ENCODE measurements around the gene ABCA2. TPM values are rescaled to one million over a fixed set of nuclear protein-coding genes. Genes with fewer than 3 reads are reported as not detected.

ABCA2 gene
- total RNA-seq, 1 donor from 2014 or later: 16.2 TPM

DNA sequence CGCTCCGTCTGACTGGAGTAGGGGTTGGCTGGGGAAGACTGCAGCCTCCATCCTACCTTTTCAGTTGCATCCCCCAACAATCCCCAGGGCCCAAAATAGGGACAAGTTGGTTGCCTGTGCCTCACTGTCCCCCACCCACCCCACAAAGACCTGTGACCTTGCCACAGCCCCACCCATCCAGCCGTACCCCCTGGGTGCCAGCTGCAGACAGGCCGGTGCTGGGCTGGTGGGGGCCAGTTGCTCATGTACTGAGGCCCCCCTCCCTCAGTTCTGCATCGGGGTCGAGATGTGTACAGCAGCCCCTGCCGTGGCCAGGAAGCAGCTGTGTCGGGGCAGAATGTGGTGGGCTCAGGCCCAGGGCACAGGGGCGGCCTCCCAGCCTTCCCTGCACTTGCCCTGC, 44.9 kb downstream of the ABCA2 start:
- no peak for FAIRE-seq
- H3K36me3 Mint-ChIP-seq (ENCODE audit: low read depth, unreplicated experiment): peaks cover 5% of the 10 kb centered on the region

GRCh38 chr9:136982232-136983051, 45.6 kb downstream of the ABCA2 start, which contains the start of gene LCNL1:
LCNL1 (plus strand) TSS chr9:136982993; CDS start chr9:136983587, 594 bp downstream.
- H2AFZ ChIP-seq (ENCODE audit: low read depth, low read length): no peak within 1 kb of the TSS
- H3K4me1 Mint-ChIP-seq (ENCODE audit: low read depth, unreplicated experiment): no peaks in the 10 kb centered on the region

More for the DNA sequence above, 44.9 kb downstream of the ABCA2 start:
- H3K27me3 Mint-ChIP-seq (ENCODE audit: low read depth, unreplicated experiment): peaks cover 30% of the 10 kb centered on the region
- no peaks in the 10 kb centered on the region for H3K4me1 Mint-ChIP-seq (ENCODE audit: low read depth, unreplicated experiment)
- Histone ChIP-seq H3K27me3 (ENCODE audit: insufficient read depth, low read length) (peaks cover 21% of the 10 kb centered on the region), H3K4me2 (ENCODE audit: low read length) (no peak overlapping the region), H3K79me2 (ENCODE audit: insufficient read depth, low read length) (no peaks in the 10 kb centered on the region), H3K36me3 (ENCODE audit: insufficient read depth, low read length) (no peaks in the 10 kb centered on the region), H3K4me1 (ENCODE audit: insufficient read depth, low read length) (no peaks in the 10 kb centered on the region), H3K4me3 (ENCODE audit: insufficient read depth, low read depth, low read length) (no peak overlapping the region), H4K20me1 (ENCODE audit: insufficient read depth, low read length) (no peaks in the 10 kb centered on the region), H2AFZ (ENCODE audit: low read depth, low read length) (no peak overlapping the region), H3K27ac (ENCODE audit: low read depth, low read length) (no peak overlapping the region), H3K9me3 (ENCODE audit: insufficient read depth, low read depth, low read length) (no peaks in the 10 kb centered on the region), H3K9ac (ENCODE audit: low read length) (no peak overlapping the region)
- H3K4me3 Mint-ChIP-seq (ENCODE audit: unreplicated experiment): no peak overlapping the region
- no peak for DNase-seq (ENCODE audit: low read depth)
- no peaks in the 10 kb centered on the region for H3K9me3 Mint-ChIP-seq (ENCODE audit: unreplicated experiment)
- no peak overlapping the region for H3K27ac Mint-ChIP-seq (ENCODE audit: unreplicated experiment)
- TF ChIP-seq CTCF (IDR thresholded peaks at IDR 0.05; ENCODE audit: insufficient read depth, low read depth, low read length) (no peak), EZH2 (IDR thresholded peaks at IDR 0.05; ENCODE audit: insufficient read depth, low read length) (no peak)

More at GRCh38 chr9:136982232-136983051, 45.6 kb downstream of the ABCA2 start, which contains the start of gene LCNL1:
- Histone ChIP-seq H3K4me2 (ENCODE audit: low read length) (no peak within 1 kb of the TSS), H3K27ac (ENCODE audit: low read depth, low read length) (no peak within 1 kb of the TSS), H3K27me3 (ENCODE audit: insufficient read depth, low read length) (peaks cover 21% of the 10 kb centered on the region), H3K79me2 (ENCODE audit: insufficient read depth, low read length) (no peaks in the 10 kb centered on the region), H3K9me3 (ENCODE audit: insufficient read depth, low read depth, low read length) (no peaks in the 10 kb centered on the region), H3K4me3 (ENCODE audit: insufficient read depth, low read depth, low read length) (no peak within 1 kb of the TSS), H3K4me1 (ENCODE audit: insufficient read depth, low read length) (peaks cover 4% of the 10 kb centered on the region), H3K36me3 (ENCODE audit: insufficient read depth, low read length) (no peaks in the 10 kb centered on the region), H3K9ac (ENCODE audit: low read length) (no peak within 1 kb of the TSS), H4K20me1 (ENCODE audit: insufficient read depth, low read length) (no peaks in the 10 kb centered on the region)
- no peak within 1 kb of the TSS for H3K4me3 Mint-ChIP-seq (ENCODE audit: unreplicated experiment)
- H3K9me3 Mint-ChIP-seq (ENCODE audit: unreplicated experiment): no peaks in the 10 kb centered on the region
- no peak for TF ChIP-seq EZH2 (IDR thresholded peaks at IDR 0.05; ENCODE audit: insufficient read depth, low read length)
- no peak for TF ChIP-seq CTCF (IDR thresholded peaks at IDR 0.05; ENCODE audit: insufficient read depth, low read depth, low read length)
- H3K36me3 Mint-ChIP-seq (ENCODE audit: low read depth, unreplicated experiment): peaks cover 3% of the 10 kb centered on the region
- no peak for DNase-seq (ENCODE audit: low read depth)
- no peak for FAIRE-seq
- H3K27me3 Mint-ChIP-seq (ENCODE audit: low read depth, unreplicated experiment): peaks cover 23% of the 10 kb centered on the region
- no peak within 1 kb of the TSS for H3K27ac Mint-ChIP-seq (ENCODE audit: unreplicated experiment)
